HG02852 (cell line): ENCODE results near the gene STK4.

ENCODE experiments used
- ATAC-seq: cut with Tn5 transposase; IDR thresholded peaks from one replicate; pipeline ENCODE4 v1.9.1; 2021; ENCODE audit warnings: mild to moderate bottlenecking, moderate library complexity; ENCODE audit not compliant: unreplicated experiment

Gene STK4

DNA sequence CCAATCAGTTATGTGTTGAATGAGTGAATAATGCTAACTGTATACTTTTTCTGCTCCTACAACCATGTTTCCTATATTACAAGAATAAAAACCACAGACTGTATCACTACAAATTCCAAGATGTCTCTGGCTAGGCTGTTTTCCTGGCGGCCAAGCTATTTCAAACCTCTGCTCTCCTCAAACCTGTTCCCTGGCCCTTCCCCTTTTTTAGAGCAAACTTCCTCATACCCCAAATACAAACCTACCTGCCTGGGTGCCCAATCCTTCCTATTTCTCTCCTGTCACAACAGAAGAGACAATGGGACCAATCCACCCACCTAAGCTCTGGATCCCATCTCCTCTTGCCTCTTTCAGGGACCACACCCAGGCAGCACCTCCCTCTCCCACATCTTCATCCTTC lies 13.6 kb upstream of the STK4 start:
- ATAC-seq = no peak

DNA sequence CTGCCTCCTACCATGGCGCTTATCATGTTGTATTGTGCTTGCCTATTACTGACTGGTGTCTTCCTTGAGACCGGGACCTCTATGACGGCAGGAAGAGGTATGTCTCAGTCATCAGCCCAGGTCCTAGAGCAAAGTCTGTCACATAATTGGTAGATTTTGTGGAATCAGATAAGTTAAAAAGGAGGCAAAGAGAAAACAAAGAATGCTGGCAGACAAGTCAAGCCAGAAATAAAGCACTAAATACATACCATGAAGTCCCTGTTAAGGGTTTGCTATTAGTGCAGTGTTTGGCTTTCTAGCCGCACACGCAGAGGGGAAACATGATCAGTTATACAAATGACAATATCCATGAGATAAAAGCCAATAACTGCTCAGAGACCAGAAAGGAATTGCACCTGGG lies 12.1 kb upstream of the STK4 start:
- ATAC-seq = no peak

DNA sequence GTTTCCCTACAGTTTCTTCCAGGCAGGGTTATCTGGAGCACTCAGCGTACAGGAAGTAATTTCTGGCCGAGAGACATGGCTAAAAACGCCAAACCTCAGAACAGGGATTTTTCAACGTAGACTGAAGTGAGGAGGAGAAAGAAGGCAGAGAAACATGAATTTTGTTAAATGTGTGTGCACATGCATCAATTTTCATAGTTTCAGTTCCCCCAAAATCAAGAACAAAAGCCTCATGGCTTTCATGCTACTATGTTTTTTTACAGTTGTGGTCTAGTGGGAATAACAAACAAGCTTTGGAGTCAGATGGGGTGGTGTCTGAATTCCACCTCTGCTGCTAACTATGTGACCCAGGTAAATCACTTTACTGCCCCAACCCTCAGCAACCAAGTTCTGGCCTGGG lies 11.0 kb upstream of the STK4 start:
- ATAC-seq = no peak

DNA sequence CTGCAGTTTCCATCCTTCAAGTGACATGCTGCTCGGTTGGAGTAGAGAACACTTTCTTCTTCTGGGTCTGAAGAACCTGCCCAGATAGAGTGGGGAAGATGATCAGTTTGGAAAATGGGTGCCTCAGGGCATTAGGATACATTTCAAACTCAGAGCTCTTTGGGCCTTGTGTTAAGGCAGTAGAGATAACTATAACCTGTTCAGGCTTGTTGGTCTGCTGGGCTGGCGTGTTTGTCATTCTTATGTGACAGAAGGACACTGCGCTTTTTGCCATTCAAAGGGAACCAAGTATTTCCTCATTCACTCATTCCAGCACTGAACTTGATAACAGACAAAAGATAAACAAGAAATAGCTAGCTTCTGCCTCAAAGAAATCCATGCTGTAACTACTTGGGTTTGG lies 9.9 kb upstream of the STK4 start:
- ATAC-seq = no peak

DNA sequence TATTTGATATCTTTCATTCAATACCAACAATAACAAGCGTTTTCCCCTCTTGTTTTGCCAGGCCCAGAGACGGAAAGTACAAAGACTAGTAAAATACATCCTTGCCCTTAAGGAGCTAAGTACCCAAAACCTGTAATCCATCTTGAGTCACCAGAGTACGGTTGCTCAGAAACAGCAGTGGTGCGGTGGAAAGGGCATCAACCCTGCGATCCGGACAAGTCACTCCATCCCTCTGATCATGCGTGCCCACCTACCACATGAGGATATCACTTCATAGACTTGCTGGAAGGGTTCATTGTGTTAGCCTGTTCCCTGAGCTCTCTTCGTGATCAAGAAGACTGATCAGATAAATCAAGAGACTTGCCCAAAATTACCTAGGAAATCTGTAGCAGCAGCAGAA lies 8.0 kb upstream of the STK4 start:
- ATAC-seq = no peak

DNA sequence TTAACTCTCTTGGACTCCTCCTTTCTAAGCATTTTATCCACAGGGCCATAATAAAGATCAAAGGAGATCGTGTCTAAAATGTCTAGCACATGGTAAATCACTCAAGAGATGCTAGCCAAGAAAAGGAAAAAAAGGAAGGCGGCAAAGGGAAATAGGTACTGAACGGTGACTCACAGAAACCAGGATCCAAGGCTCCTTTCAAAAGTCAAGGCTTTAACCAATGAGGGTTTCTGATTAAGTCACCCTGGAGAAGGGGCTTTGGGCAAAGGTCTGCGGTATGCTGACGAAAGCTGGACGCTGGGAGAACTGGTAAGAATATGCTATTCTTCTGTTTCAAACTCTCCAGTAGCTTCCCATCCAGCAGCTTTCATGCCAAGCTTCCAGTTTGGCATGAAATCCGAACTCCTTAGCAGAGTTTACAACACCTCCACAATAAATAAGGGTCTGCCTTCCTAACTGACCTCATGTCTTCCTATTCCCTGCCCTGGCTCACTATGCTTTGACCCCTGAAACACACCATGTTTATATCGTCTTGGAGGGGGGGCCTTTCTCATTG lies 7.2 kb upstream of the STK4 start:
- ATAC-seq = no peak

DNA sequence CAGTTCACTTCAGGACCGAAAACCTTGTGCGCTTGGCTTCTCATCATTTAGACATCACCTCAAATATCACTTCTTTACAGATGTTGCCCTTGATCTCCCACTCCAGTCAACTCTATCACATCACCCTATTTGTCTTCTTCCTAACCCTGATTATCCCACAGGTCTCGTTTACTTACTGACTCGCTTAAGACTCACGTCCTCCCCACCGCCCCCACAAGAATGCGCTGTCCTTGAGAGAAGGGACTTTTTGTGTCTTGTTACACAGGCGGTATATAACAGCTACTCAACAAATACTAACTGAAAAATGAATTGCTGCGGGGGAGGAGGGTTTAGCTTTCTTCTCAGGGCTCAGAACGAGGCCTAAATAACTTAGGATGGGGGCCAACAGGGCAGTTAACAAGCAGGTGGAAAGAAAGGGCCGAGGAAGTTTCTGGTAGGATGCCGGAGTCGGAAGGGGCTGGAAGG lies 6.6 kb upstream of the STK4 start:
- ATAC-seq = peak; percentile 30

DNA sequence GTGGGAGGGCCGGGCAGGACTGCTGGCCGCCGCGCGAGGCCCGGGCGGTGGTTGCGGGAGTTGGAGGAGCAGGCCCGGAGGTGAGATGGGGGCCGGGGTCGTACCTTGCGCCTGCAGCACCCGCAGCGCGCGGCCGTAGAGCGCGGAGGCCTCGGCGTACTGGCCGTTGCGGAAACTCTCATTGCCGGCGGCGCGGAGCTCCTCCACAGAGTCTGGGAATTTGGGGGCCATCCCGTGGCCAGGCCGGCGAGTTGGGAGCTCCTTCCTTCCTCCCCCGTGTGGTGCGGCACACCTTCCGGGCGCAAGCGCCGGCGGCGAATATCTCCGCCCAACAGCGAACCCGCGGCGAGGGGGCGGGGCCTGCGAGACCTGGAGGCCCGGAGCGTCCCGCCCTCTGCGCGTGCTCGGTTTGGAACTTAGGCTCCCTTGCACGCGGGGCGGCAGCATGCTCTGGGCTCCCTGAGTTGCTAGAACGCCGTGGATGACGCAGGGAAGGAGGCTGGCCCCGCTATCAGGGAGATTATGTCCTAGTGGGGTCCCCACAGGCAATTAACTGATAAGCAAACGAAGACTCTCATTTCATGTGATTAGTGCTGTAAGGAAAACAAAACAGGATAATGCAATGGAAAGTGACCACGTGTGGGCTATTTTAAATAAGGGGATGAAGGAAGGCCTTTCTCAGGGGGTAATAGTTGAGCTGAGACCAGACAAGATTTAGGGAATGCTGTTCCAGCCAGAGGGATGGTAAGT lies 6.0 kb upstream of the STK4 start, which contains the start of gene TOMM34:
Gene TOMM34 (minus strand): TSS at position 295 of the 750 bp plus-strand sequence. CDS start 64 bp downstream, at position 231.
- peak; percentile 84 for ATAC-seq

DNA sequence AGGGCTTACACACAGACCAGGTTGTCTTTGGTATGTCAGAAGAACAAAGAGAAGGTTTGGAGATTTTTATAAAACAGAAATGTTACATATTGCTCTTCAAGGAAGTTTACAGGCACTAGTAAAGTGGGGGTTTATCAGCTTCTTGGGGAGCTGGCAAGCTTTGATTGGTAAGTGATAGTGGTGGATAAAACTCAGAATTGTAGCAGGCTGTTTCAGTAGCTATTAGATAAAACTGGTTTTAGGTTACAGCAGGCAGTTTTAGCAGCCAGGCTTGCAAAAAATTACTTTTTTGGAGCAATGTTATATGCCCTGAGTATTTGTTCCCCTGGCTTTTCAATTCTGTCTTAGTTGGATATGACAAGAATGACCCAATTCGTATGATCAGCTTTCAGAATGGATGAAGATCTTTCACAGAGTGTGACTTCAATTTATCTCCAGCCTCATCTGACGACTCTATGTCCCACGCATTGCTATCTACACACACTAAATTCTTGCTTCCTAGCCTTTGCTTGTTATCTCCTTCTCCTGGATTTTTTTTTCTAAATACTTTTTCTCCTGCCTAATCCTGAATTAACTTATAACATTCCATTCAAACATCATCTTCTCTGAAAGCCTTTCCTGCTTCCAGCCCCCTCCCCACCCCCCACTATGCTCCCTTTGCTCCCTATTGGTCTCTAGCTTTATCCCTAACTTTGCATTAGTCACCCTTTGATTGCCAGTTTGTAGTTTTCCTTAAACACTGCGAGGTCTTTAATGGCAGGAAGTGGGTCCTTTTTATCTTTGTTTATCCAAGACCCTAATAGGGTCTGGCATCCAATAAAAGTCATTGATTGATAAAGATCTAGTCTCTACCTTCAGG lies 5.1 kb upstream of the STK4 start:
- ATAC-seq = no peak

DNA sequence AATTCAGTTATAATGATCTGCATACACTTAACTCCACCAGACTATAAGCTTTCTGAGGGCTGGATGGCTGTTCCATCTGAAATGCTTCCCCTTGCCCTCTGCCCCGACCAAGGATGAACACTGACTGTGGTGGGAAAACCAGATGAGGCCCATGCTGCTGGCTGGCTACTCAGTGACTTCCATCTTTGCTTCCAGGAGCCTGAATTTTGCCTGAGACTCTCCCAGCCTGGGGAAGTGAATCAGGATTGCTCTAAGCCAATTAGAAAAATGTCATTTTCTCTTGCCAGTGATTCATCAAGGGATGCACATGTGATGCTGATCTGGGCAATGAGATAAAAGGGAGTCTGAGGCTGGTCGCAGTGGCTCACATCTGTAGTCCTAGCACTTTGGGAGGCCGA lies 4.4 kb upstream of the STK4 start:
- ATAC-seq = no peak

DNA sequence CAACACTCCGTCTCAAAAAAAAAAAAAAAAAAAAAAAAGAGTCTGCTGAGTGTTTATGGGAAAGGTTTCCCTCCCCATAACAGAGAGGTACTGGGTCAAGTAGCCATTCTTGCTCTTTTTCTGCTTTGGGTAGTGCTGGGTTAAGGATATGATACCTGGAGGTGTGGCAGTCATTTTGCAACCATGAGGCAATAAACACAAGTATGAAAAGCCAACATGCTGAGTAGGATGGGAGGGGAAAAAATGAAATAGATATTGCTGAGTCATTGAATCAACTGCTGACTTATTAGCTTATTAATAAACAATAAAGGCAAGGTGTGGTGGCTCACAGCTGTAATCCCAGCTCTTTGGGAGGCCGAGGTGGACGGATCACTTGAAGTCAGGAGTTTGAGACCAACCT lies 3.8 kb upstream of the STK4 start:
- no peak for ATAC-seq

DNA sequence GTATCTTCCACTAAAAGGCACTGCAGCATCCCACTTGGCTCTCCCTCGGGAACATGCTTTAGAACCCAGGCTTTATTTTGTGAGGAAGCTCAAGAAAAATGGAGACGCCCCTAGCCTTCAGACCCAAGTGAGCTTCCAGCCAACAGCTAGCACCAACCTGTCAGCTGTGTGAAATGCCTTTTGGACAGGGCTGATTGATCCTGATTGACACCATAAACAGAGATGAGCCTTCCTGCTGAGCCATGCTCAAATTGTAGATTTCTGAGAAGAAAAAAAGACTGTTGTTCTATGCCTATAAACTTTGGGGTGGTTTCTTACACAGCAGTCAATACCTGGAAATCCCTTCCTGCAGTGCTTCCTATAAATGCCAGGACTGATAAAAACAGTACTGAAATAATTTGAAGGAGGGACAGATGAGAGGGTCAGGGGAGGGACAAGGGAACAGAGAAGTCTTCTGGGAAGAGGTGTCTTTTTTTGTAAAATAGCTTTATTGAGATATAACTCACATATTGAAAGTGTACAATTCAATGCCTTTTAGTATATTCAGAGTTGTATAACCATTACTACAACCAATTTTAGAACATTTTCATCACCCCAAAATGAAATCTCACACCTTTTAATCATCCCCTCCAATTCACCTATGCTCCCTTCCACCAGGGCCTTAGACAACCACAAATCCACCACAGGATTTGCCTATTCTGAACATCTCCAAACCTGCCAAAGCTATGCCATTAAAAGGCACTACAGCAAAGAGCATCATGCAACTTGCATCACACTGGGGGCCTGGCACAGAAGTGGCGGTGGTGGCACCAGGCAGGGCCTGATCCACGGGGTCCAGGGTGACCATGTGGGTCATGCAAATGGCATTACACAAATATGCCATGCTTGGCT lies 2.7 kb upstream of the STK4 start:
- ATAC-seq = no peak

DNA sequence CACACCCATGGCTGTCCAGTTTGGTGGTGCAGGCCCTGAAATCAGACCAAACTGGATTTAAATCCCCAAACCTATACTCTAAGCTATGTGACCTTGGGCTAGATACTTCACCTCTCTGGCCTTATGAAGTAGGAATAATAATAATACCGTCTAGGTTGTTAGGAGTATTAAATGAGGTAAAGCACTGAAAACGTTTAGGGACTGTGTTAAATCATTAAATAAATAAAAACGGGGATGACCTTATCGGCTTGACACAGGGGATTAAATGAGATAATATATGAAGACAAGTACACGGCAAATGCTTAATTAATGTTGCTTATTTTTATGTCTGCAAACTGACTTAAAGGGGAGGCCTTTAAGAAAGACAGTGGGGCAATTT lies 672 bp upstream of the STK4 start:
- ATAC-seq = no peak

DNA sequence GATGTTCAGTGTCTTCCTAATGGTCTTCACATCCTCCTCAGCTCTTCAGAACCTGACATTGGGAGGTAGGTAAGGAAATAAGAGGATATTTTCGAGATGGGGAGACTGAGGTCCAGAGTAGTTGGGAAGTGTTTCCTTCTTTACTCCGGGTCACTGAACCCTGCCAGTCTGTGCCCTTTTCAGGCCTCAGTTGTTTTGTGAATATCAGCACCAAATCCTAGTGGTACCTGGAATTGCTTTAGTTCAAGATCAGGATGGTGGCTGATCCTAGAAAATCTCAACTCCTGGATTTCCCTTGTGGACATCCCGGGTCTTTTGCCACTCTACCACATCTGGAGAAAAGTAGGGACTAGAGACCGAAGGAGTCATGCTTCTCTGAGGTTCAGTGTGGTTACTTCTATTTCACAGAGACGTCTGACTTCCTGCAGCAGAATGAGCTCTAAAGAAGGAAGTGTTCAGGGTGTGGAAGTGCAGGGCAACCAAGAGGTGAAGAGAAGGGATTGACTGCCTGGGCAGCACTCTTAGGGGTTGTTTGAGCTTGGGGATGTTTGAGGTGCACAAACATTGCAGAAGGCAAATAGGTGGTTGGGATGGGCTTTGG lies 995 bp downstream of the STK4 start:
- no peak for ATAC-seq

DNA sequence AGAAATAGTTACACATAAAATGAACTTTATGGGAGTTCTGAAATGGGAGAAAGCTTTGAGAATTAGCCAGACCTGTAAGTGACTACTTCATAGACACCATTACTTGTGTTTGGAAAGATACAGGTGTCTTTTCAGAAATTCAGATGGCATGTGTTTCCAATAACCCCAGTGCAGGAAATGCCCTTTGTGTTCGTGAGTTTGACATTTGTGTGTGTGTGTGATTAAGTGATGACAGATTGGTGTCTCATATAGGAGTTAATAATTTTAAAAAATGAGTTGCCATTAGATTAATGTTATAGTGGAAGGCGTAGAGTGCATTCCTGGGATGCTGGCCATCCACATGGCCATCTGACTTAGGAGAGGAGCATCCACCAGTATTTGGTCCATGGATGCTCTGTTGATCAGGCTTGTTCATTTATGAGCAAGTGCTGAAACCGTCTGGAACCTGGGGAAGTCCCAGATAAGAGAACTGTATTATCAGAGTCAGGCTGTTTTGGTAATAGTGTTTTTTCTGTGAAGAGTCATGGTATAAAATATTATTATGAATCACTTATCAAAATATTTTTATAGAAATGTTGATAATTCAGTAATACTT lies 3.1 kb downstream of the STK4 start:
- ATAC-seq = no peak

DNA sequence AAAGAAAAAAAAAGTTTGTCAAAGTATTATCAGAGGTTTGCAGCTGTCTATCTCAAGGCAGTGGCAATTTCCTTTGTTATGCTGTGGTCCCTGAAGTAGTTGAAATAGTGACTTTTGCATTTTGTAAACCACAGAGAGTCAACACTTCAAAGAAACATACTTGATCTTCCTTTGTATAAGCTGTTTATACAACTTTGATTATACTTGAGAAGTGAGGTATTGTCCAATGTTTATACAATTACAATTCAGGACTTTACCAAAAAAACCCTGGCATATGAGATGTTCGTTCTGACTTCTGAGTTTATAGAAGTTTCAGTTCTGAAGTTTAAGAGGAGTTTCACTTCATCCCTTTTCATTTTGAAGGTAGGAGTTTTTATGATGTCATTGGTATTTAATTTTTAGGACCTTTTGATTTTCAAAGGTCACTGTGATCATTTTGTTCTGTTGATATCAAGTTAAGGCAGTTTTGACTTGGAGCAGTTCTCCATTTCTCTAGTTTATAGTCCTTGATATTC lies 4.0 kb downstream of the STK4 start:
- ATAC-seq = no peak

DNA sequence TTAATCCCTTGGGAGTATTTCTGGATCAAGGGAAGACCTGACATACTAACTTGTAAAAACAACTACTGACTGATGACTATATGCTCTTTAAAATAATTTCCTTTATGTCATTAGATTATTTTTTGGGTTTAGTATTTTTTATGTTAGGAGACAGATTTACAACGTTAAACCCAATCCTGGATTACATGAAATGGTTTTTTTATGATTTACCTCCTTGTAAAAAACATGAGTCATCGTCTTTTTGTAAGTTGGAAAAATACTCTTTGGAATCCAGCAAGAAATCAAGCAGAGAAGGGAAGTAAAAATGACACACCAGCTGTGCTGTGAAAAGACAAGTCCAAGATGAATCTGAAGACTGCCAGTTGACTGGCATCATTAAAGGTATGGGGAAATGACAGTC lies 6.7 kb downstream of the STK4 start:
- no peak for ATAC-seq

DNA sequence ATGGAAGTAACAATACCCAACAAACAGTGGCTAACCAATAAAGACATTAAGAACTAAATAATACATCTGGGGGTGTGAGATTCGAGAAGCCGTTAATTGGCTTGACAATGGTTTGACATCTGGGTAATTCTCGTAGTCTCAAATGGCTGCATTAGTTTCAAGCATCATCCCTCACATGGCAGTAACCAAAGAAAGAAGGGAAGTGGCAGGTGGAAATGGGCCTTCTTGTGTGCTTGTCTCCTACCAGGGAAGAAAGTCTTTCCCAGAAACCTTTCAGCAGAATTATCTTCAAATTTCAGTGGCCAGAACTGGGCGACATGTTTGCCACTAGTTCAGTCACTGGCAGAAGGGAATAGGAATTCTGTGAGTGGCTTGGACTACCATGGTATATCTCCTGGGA lies 10.4 kb downstream of the STK4 start:
- ATAC-seq = no peak

DNA sequence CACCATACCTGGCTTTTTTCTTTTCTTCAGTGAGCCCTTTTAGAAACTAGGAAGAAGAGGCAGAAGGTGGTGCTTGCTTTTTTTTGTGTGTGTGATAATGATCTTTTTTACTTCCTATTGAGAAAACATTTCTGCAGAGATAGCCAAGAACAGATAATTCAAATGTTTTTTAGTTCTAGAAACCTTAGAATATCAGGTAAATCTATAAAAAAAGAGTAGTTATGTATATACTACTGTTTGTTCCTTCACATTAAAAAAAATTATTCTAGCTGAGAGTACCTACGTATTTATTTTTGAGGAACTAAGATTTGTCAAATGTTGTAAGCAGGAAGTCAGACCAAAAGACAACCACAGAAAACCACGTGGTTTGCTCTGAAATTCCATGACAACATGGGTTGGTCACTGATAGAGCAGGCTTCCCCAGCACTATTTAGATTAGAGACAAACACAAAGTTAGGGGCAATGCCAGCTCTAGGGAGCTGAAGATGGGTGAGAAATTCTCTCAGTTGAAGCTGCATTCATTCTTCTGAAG lies 12.8 kb downstream of the STK4 start:
- ATAC-seq = peak; percentile 82
